NCI-H526 (cell line): Measurements from ENCODE around the gene CAPN14.

ENCODE experiments used
- DNase-seq, 2 experiments: peaks; one replicate each; lab custom pipeline; 2025; lab: John Stamatoyannopoulos, UW

CAPN14 gene

DNA sequence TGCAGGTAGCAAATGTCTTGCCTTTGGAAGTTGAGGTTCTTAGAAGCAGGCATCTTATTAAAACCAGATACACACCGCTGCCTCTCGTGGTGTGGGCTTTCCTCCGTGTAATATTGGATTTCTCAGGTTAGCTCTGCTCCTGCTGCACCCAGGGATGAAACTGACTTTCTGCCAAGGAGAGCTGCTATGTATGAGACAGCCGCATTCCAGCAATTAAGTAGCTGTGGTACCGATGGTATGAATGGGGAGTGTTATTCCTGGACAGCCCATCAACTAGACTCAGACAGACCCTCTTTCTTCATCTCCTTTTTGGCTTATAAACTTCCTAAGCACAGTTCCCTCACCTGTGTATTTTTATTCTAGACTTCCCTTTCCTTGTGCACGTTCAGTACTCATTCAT, 9.8 kb upstream of the CAPN14 start:
- DNase-seq: no peak

GRCh38 chr2:31226266-31226665, 9.0 kb upstream of the CAPN14 start:
- no peak for DNase-seq

DNA sequence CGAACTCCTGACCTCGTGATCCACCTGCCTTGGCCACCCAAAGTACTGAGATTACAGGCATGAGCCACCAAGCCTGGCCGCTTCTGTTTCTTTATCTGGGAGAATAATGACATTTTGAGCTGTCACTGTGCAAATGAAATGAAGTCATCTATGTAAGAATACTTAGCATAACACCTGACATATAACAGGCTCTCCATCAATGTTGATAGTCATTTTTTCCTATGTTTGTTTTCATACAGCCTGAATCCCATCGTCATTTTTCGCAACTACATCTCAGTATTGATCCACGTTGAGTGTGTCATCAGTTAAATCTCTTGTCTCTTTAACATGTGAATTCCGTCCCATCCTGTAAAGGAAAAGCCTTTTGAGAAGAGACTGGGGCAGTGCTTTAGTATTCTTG, 6.4 kb upstream of the CAPN14 start:
- DNase-seq: no peak

GRCh38 chr2:31223026-31223425, 5.7 kb upstream of the CAPN14 start:
- no peak for DNase-seq

- no peak for DNase-seq
Observed at GRCh38 chr2:31222071-31222470, 4.8 kb upstream of the CAPN14 start.

GRCh38 chr2:31221544-31221943, 4.2 kb upstream of the CAPN14 start:
- DNase-seq: no peak

DNA sequence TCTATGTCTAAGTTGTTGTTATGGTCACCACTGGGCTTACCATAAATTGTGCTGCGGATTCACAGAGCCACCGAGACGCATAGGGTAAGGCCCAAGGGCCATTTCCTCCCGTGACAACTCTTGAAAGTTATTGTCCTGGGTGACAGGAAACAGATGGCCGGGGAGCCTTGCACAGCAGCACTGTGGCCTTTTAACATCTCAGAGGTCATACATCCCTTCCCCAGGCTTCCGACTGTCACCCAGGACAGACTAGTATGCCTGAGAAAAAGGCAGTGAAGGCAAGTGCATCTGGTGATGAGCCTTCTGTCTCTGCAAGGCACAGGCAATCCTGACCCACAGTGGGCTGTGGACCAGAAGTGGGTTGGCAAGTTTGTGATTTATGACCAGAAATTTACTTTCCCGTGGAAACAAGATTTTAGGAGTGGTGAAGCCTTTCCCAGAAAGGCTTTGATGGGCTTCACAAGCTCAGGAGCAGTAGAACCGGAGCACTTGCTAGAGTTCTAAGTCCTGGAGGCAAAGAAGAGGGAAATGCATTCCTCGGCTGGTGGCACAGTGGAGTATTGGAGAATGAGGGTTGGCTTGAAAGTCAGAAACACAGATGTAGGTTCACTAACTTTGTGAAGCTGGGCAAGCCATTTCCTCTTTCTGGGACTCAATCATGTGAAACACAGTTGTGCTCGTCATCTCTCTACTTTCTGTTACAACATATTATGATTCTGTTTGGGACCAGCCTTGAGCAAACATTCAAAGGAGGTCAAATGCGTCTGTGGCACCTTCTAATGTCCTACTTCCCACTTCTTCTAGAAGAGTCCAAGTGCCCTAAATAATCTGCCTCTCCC, 2.0 kb upstream of the CAPN14 start:
- no peak for DNase-seq

DNA sequence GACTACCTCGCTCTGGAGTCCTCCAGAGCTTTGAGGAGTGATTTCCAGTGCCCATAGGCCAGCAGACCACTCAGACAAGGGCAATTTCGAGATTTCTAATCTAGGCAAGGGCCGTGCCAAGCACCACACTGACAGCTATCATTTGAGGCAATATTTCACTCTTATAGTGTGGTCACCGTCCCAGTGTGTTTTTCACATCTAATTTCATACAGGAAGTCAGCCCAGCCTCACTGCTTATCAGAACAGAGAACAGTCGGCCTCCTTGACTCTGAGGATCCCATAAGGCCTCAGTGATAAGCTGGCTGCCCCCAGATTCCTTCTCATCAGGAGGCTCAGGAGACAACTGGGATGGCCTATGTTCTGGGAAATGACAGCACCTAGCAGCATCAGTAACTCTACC, 581 bp downstream of the CAPN14 start:
- no peak for DNase-seq

DNA sequence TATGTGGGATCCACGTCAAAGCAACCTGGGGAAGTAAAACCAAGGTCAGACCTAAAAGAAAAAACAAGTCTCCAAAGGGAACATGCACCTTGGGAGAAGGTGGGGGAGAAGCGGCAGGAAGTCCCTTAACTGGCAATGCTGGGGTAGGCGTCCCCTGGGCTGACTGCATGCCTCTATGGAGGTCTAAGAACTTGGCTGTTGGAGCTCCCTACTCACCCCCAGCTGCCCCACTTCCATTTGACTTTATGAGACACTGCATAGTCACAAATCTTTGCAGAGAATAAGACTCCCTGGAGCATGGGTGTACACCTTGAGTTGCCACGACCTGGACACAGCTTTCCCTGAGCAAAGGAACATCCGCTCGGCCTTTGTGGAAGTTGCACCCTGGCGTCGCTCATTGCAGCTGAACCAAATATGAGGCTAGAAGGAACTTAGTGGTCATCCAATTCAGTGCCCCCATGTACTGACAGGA, 2.8 kb downstream of the CAPN14 start:
- DNase-seq: no peak

DNA sequence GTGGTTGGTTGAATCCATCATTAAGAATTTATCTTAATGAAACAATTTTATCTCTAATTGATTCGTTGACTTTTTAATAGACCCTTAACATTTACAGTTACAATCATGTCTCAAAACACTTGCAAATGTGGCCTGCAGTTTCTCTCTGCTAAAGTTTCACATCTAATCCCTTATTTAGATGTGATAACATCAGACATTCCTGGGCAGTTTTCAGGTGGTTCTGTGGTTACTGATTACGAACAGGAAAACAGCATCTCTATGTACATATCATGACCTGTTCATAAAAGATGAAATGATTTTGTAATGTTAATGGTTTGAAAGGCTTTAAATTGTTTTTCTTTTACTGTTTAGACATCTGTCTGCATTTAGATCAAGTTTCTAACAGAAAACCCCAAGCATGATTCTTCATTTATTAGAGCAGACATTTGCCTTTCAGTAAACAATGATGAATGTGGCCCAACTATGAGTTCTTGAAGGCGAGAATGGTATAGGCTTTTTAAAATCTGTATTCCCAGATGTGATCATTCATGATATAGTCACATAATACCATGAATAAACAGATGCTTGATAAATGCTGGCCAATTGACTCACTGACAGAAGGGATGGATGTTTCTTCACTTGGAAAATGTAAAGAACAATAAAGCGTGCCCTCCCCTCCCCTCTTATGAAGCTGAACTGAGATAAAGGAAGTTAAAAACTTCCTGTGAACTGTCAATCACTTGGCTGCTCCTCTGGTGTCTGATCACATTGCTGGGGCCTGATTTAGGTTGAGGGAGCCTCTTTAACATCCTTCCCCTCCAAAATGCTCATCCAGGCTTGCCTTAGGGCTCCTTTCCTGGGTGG, 3.5 kb downstream of the CAPN14 start:
- DNase-seq: no peak

GRCh38 chr2:31212659-31213600, 4.4 kb downstream of the CAPN14 start:
- no peak for DNase-seq

GRCh38 chr2:31208240-31208639, 9.1 kb downstream of the CAPN14 start:
- no peak for DNase-seq

GRCh38 chr2:31207790-31208189, 9.5 kb downstream of the CAPN14 start:
- no peak for DNase-seq

DNA sequence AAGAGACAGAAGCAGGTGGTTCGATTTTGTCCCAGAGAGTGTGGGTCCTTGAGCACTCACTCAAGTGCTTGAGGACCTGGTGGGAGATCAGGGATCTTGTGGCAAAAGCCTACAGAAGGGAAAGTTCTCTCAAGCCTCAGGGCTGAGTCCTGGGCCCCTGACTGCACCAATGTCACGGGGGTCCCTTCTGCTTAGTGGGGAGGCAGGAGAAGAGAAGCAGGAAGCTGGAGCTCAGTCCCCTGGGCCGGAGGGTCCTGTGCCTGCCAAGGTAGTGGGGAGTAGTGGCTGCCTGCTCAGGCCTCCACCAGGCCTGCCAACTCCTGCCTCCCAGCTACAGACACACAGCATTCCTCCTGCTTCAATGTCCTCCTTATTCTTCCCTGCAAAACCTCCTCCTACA, 11.7 kb downstream of the CAPN14 start:
- no peak for DNase-seq

DNA sequence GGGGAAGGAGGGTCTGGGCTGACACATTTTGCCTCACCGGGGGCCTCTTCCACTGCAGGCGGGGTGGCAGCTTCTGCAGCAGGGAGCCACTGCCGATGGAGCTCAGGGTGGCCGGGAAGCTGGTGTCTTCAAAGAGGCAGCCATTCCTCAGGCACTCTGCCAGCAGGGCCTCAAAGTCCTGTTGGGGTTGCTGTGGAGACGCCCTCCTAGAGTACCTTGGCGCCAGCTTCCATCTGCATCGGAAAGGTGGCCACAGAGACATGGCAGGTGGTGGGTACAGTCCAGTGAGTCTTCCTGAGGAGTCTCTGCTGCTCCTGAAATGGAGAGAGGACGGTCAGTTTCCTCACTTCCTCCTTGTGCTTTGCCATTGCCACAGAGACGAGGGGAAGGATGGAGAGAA, 12.1 kb downstream of the CAPN14 start:
- no peak for DNase-seq

DNA sequence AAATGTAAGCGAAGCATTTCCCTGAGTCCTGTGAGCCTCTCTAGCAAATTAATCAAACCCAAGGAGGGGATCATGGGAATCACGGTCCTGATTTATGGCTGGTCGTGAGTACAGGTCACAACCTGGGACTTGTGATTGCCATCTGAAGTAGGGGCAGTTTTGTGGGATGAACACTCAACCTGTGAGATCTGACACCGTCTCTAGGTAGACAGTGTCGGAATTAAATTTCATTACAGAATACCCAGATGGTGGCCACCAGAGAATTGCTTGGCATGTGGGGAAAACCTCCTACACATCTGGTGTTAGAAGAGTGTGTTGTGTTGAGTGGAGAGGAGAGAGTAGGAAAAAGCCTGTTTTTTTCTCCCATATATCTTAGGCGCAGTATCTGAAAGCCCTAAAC, 12.5 kb downstream of the CAPN14 start:
- no peak for DNase-seq

- DNase-seq: no peak
Observed at GRCh38 chr2:31203916-31204315, 13.4 kb downstream of the CAPN14 start.

DNA sequence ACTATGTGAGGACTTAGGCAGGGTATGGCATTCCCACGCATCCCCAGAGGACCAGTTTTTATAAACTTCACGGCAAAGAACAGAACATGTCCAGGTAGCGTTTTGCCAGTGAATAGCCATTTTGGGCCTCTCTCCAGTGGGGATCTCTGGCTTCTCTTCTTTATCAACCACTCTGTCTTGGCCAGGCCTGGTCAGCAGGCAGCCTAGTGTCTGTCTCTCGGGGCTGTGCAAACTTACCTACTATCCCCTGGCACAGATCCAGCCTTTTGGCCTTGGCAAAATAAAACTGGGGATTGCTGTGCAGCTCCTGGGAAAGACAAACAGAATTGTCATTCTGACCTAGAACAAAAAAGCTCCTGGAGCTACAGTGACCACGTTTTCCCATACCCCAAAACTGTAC, 14.5 kb downstream of the CAPN14 start:
- no peak for DNase-seq

- no peak for DNase-seq
Observed at GRCh38 chr2:31202041-31202440, 15.3 kb downstream of the CAPN14 start.

GRCh38 chr2:31200972-31201371, 16.3 kb downstream of the CAPN14 start:
- no peak for DNase-seq

DNA sequence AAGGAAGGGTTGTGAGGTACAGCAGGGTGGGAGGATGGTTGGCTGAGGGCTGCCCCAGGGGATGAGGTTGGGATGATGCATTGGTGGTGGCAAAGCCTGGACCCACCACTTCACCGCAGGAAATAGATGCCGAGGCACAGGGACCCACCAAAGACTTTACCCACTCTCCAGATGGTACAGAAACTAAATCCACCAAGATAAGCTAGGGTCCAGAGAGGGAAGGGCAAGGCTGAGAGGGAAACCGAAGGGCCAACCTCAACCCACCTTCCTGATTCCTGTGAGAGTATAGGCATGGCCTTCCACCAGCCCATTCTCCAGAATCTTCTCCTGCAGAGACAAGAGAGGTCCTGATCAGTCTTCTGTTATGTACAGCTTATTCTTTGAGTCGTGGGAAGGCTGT, 18.1 kb downstream of the CAPN14 start:
- DNase-seq: no peak

- DNase-seq: no peak
Observed at GRCh38 chr2:31197669-31198068, 19.6 kb downstream of the CAPN14 start.
